ENCODE measurements around the gene ZDHHC14.

The ZDHHC14 gene

GRCh38 chr6:157556144-157556645, 175.2 kb downstream of the ZDHHC14 start:
- H3K4me1 ChIP-seq: peaks cover 0 to 9% (median 4%) of the 10 kb centered on the region in 4 donors
- no peaks in the 10 kb centered on the region for H3K9me3 ChIP-seq
- intact Hi-C loops (cut with DNase I; ENCODE audit: low total_unique reads): no loop called here
- DNase-seq: peak in 1 of 2 donors; percentile 49
- H3K4me3 ChIP-seq: no peak overlapping the region
- H3K36me3 ChIP-seq: peaks cover 0 to 5% (median 0%) of the 10 kb centered on the region in 3 donors
- no peaks in the 10 kb centered on the region for H3K27me3 ChIP-seq
- TF ChIP-seq CTCF (IDR thresholded peaks at IDR 0.05): no peak
- H3K27ac ChIP-seq: no peak overlapping the region

GRCh38 chr6:157556671-157557430, 175.9 kb downstream of the ZDHHC14 start:
- intact Hi-C loops (cut with DNase I; ENCODE audit: low total_unique reads): no loop called here
- H3K4me1 ChIP-seq: peaks cover 0 to 9% (median 4%) of the 10 kb centered on the region in 4 donors
- H3K9me3 ChIP-seq: no peaks in the 10 kb centered on the region
- H3K27ac ChIP-seq: no peak overlapping the region
- H3K4me3 ChIP-seq: no peak overlapping the region
- peak in 1 of 2 donors; percentile 56 for DNase-seq
- no peak for TF ChIP-seq CTCF (IDR thresholded peaks at IDR 0.05)
- H3K36me3 ChIP-seq: peaks cover 0 to 5% (median 0%) of the 10 kb centered on the region in 3 donors
- H3K27me3 ChIP-seq: no peaks in the 10 kb centered on the region

GRCh38 chr6:157557559-157557958, 176.6 kb downstream of the ZDHHC14 start:
- H3K27ac ChIP-seq: no peak overlapping the region
- intact Hi-C loops (cut with DNase I; ENCODE audit: low total_unique reads): no loop called here
- no peaks in the 10 kb centered on the region for H3K9me3 ChIP-seq
- H3K4me3 ChIP-seq: no peak overlapping the region
- peaks cover 0 to 5% (median 0%) of the 10 kb centered on the region in 3 donors for H3K36me3 ChIP-seq
- no peak for TF ChIP-seq CTCF (IDR thresholded peaks at IDR 0.05)
- peaks cover 0 to 9% (median 4%) of the 10 kb centered on the region in 4 donors for H3K4me1 ChIP-seq
- H3K27me3 ChIP-seq: no peaks in the 10 kb centered on the region
- DNase-seq: peak in 1 of 2 donors; percentile 10

- H3K4me3 ChIP-seq: no peak overlapping the region
- intact Hi-C loops (cut with DNase I; ENCODE audit: low total_unique reads): no loop called here
- H3K27ac ChIP-seq: no peak overlapping the region
- H3K4me1 ChIP-seq: peaks cover 0 to 9% (median 4%) of the 10 kb centered on the region in 4 donors
- no peaks in the 10 kb centered on the region for H3K9me3 ChIP-seq
- no peaks in the 10 kb centered on the region for H3K27me3 ChIP-seq
- peaks cover 0 to 5% (median 0%) of the 10 kb centered on the region in 3 donors for H3K36me3 ChIP-seq
- DNase-seq: peak in 1 of 2 donors; percentile 19
- TF ChIP-seq CTCF (IDR thresholded peaks at IDR 0.05): no peak
Observed at GRCh38 chr6:157558049-157558448, 177.1 kb downstream of the ZDHHC14 start.

- Histone ChIP-seq H3K27me3 (no peaks in the 10 kb centered on the region), H3K4me3 (no peak overlapping the region), H3K4me1 (peaks cover 0 to 9% (median 4%) of the 10 kb centered on the region in 4 donors), H3K27ac (no peak overlapping the region), H3K36me3 (peaks cover 0 to 5% (median 0%) of the 10 kb centered on the region in 3 donors), H3K9me3 (no peaks in the 10 kb centered on the region)
- intact Hi-C loops (cut with DNase I; ENCODE audit: low total_unique reads): no loop called here
- no peak for TF ChIP-seq CTCF (IDR thresholded peaks at IDR 0.05)
- no peak for DNase-seq
Observed at GRCh38 chr6:157558487-157559200, 177.7 kb downstream of the ZDHHC14 start.

All from tibial artery (tissue), 4 donors.